ENCODE measurements around the gene FARP2.

FARP2 gene

GRCh38 chr2:241461693-241462677 lies 105.9 kb downstream of the FARP2 start:
- no peak for DNase-seq

- DNase-seq = no peak
Measured at GRCh38 chr2:241463276-241464135, 107.4 kb downstream of the FARP2 start.

DNA sequence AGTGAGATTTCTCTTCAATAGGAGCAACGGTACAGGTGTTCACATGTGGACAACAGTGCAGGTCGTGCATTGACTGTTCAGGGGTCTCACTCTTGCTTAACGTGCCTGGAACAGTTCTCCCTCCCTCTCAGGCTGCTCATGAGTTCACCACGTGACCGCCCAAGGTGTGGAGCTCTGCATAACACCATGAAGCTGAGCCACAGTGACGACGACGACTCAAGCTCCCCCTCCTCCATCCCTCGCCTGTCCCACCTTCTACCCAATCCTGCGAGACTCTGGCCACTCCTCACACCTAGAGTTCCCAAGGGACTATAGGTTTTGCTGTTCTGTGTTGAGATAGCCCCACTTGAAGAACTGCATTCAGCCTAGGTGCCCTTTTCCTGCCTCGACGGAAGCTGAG lies 109.5 kb downstream of the FARP2 start:
- DNase-seq = no peak

DNA sequence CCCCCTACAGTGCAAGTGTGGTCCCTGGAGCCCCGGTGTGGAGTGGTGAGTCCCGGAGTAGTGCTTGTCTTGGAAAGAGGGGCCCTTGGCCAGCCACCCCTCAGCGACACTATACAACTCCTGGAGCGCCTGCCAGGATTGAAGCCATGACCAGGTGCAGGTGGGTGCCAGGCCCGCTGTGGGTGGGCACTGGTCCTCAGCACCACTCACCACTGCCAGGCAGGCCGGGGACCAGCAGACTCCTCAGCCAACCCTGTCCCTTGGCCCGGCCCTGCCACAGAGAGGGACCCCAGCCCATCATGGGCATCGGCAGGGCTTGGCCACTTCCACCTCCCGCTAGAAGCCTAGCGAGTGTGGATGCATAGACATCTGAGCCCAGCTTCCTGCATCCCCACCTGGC lies 110.1 kb downstream of the FARP2 start:
- no peak for DNase-seq

GRCh38 chr2:241467777-241468475 lies 111.8 kb downstream of the FARP2 start:
- DNase-seq = no peak

DNA sequence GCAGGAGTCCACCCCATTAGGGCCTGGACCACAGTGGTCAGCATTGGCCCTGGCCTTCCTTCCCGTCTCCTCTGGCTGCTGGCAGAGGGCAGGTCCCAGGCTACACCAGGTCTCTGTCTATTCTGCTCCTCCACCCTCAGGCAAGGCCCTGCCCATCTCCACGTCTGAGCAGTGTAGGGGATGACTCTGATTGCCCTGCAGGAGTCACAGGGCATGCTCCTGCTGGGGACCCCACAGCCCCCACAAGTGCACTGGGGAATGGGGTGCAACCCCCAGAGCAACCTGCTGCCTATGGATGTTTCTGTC lies 112.3 kb downstream of the FARP2 start:
- no peak for DNase-seq

DNA sequence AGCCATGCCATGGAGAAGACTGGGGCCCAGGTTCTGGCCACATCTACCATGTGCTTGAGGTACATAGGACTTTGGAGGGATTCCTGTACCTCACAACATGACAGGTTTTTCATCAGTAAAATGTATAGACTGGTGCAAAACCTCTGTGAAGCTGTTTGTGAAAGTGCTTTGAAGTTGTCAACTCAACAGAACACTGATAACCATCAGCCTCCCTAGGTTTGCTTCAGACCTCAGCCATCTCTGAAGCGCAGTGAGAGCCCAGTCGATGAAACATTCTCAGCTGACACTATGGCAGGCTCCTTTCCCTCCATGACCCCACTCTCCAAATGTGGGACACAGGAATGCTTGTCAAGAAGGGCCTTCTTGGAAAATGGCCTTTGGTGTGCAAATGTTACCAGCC lies 113.7 kb downstream of the FARP2 start:
- no peak for DNase-seq

DNA sequence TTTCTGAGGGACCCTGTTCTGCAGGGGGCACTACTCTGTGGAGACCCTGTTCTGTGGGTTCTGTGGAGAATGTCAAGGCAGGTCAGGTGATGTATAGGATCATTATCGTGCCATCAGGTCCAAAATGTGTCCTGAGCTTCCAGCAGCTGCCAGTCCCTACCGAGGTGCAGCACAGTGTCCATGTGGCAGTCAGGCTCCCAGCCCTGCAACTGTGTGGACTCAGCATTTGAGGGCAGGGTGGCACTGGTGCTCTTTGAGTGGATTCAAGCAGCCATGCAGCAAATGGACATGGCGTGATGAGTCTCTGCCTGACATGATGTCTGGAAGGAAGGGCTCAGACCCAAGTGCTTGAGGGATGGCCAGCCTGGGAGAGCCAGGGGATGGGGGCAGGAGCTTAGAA lies 117.3 kb downstream of the FARP2 start:
- no peak for DNase-seq

DNA sequence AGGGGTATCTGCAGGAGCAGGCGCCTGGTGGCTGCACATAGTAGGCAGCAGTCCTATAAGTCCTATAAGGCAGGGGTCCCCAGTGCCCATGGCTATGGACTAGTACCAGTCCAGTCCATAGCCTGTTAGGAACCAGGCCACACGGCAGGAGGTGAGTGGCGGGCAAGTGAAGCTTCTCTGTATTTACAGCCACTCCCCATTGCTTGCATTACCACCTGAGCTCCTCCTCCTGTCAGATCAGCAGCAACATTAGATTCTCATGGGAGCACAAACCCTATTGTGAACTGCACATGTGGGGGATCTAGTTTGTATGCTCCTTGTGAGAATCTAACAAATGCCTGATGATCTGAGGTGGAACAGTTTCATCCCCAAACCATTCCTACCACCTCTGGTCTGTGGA lies 119.2 kb downstream of the FARP2 start:
- no peak for DNase-seq

DNA sequence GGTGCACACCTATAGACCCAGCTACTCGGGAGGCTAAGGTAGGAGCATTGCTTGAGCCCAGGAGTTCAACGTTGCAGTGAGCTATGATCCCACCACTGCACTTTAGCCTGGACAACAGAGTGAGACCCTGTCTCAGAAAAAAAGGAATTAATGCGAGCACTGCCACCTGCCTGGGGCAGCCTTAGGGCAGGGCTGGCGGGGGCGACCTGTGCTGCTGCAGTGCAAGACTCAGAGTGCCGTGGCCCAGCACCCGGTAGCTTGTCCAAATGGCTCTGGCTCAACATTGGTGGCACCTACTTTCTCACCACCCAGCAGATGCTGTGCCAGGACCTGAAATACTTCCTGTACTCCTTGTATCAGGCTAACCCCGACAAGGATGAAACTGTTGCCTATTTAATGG lies 122.1 kb downstream of the FARP2 start:
- DNase-seq = no peak

GRCh38 chr2:241479026-241479898 lies 123.2 kb downstream of the FARP2 start:
- DNase-seq = no peak

DNA sequence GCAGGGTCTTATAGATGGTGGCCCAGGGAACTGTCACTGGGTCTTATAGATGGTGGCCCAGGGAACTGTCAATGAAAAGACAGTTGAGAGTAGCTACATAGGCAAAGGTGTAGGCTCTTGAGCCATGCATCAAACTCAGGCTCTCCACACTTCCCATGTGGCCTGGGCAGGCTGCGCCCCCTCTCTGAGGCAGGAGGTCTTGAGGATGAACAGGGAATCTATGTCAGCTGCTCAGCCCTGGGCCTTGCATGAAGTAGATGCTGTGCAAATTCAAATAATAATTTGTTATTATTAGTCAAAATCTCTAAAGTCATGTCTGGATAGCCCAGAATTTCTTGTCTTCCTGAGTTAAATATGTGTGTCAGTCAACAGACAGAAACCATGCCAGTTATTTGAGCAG lies 125.6 kb downstream of the FARP2 start:
- DNase-seq = no peak

GRCh38 chr2:241482126-241482955 lies 126.3 kb downstream of the FARP2 start:
- peak; percentile 5 for DNase-seq

DNA sequence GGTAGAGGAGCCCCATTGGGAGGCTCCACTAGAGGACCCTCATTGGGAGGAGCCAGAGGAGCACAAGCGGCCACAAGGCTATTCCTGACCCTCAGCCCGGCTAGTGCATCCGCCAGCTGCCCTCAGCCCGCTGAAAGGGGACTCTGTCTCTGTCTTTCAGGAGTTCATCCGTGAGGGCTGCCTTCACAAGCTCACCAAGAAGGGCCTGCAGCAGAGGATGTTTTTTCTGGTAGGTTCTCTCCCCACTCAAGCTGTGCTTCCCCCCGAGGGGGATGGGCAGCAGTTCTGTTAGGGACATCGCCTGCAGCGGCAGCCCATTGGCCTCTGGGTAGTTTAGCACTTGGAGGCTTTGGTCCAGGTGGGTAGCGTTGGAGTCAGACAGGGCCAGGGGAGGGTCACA lies 127.2 kb downstream of the FARP2 start:
- no peak for DNase-seq

- DNase-seq = no peak
Measured at GRCh38 chr2:241485172-241485911, 129.3 kb downstream of the FARP2 start.

- no peak for DNase-seq
Measured at GRCh38 chr2:241489088-241489487, 133.0 kb downstream of the FARP2 start.

- no peak for DNase-seq
Measured at GRCh38 chr2:241489733-241490680, 133.9 kb downstream of the FARP2 start.

DNA sequence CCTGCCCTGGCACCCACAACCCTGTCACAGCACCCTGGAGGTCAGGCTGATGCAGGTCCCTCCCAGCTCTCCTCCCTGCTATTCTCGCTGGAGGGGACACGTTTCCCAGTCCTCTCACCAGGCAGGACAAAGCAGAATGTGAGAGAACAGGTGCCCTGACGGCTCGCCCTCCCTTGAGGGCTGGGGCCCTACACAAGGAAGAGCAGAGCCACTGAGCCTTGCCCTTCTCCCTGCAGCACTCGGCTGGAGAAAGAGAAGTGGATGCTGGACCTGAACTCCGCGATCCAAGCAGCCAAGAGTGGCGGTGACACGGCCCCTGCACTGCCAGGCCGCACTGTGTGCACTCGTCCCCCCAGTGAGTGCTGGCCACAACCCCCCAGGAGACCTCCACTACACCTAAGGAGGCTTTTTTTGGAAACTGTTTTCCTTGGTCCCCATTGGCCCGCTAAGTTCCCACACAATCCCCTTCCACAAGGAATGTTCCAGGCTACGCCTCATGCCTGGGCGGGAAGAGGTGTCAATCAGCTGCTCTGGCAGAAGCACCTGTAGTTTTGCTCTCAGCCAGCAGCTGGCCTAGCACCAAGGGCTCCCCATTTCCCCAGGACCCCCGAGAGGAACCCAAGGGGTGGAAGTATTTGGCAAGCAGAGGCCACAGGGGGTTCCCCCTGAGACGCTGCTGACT lies 134.9 kb downstream of the FARP2 start:
- no peak for DNase-seq

Data from NCI-H69 (cell line).